Liver (tissue), 3 donors: Measurements from ENCODE around the gene SLC7A6OS.

Experiments used
- CTCF ChIP-seq: fragments of 150-350 bp; IDR thresholded peaks from 2 replicates; pipeline ENCODE4 v1.5.1; 2017; ENCODE audit warnings: improper control_type of control experiment, low read depth, low read length; ENCODE audit not compliant: missing input control
- RAD21 ChIP-seq, 2 donors: IDR thresholded peaks; 2 replicates each; pipeline ENCODE4 v1.6.1; 2016; ENCODE audit warnings: antibody characterized with exemption in 2 of 2, mild to moderate bottlenecking in 2 of 2
- REST ChIP-seq: IDR thresholded peaks from 2 replicates; pipeline ENCODE4 v1.6.1; 2016; ENCODE audit warnings: antibody characterized with exemption, mild to moderate bottlenecking
- YY1 ChIP-seq: IDR thresholded peaks from 2 replicates; pipeline ENCODE4 v1.6.1; 2016; ENCODE audit warnings: antibody characterized with exemption, mild to moderate bottlenecking
- donor health status: healthy.
- donor health status: healthy.

- TF ChIP-seq CTCF = no peak
- no peak for TF ChIP-seq REST
- TF ChIP-seq RAD21 (IDR thresholded peaks at IDR 0.05) = no peak
- no peak for TF ChIP-seq YY1
Measured at GRCh38 chr16:68292425-68292824, 18.3 kb downstream of the SLC7A6OS start.
